Vagina (tissue), 2 donors: ENCODE measurements around the gene TMEM141.

Experiments
- CTCF ChIP-seq, 3 experiments: fragments of 450-650 bp in 2 of 3; fragments of 200-600 bp in 1 of 3; sonication (generic) in 1 of 3; IDR thresholded peaks; one replicate each; pipeline ENCODE4 v1.5.1; 2017 to 2019; ENCODE audit warnings: antibody characterized with exemption in 3 of 3, mild to moderate bottlenecking in 2 of 3, moderate library complexity in 2 of 3
- POLR2AphosphoS5 ChIP-seq, 2 donors: sonication (generic); formaldehyde crosslinking; IDR thresholded peaks; one replicate each; pipeline ENCODE4 v1.9.0; 2017; ENCODE audit warnings: antibody characterized with exemption in 2 of 2, mild to moderate bottlenecking in 2 of 2, low read depth in 1 of 2; ENCODE audit not compliant: insufficient read depth in 1 of 2

- no peak for TF ChIP-seq CTCF (IDR thresholded peaks at IDR 0.05)
- TF ChIP-seq POLR2AphosphoS5 (IDR thresholded peaks at IDR 0.05; ENCODE audit: insufficient read depth in 1 of 2, low read depth in 1 of 2), result no peak
Measured at GRCh38 chr9:136826188-136826541, 35.0 kb downstream of the TMEM141 start.
